Measurements from ENCODE around the gene KIAA0232.
"Not testable (repeated sequence)": the region's sequence is repeated elsewhere in the genome, so short reads cannot be mapped to it uniquely, and the experiment has no call there.

The KIAA0232 gene

GRCh38 chr4:6911917-6912316 is 129.4 kb downstream of the KIAA0232 start:
- WGBS, 2 experiments (ENCODE audit: insufficient coverage in 2 of 2): 92 to 94% methylated on average over 5 to 8 of the region's 10 CpGs
- H3K9me3 ChIP-seq (ENCODE audit: control insufficient read depth, low read length); H3K27ac ChIP-seq (ENCODE audit: low read depth, low read length, severe bottlenecking); H3K4me3 ChIP-seq (ENCODE audit: extremely low read depth, insufficient read depth, low read length, poor library complexity, severe bottlenecking); H3K36me3 ChIP-seq (ENCODE audit: control insufficient read depth, insufficient read depth, low read length): not testable (repeated sequence)
- peaks cover 26% of the 10 kb centered on the region for H3K4me1 ChIP-seq (ENCODE audit: control insufficient read depth, insufficient read depth, low read length, poor library complexity, severe bottlenecking)

DNA sequence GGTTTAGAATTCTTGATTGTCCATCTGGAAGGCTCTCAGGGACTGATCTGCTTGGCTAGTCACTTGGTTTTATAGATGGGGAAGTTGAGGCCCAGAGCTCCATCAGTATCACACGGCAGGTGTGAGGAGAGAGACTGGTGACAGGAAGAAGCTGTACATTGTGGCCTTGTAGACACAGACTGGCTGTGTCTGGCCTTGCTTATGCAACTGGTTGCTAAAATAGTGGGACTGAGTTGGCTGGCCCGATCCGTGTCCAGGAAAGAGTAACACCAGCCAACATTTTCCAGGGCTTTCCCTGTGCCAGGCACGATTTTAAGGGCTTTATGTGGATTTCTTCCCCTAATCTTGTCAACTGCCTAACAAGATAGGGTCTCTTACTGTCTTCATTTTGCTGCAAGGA is 129.9 kb downstream of the KIAA0232 start:
- H3K4me1 ChIP-seq (ENCODE audit: control insufficient read depth, insufficient read depth, low read length, poor library complexity, severe bottlenecking): peaks cover 26% of the 10 kb centered on the region
- H3K4me3 ChIP-seq (ENCODE audit: extremely low read depth, insufficient read depth, low read length, poor library complexity, severe bottlenecking): no peak overlapping the region
- no peaks in the 10 kb centered on the region for H3K9me3 ChIP-seq (ENCODE audit: control insufficient read depth, low read length)
- H3K36me3 ChIP-seq (ENCODE audit: control insufficient read depth, insufficient read depth, low read length): no peaks in the 10 kb centered on the region
- no peak overlapping the region for H3K27ac ChIP-seq (ENCODE audit: low read depth, low read length, severe bottlenecking)
- WGBS, 2 experiments (ENCODE audit: insufficient coverage in 2 of 2): 92 to 98% methylated on average over 3 to 4 of the region's 4 CpGs

DNA sequence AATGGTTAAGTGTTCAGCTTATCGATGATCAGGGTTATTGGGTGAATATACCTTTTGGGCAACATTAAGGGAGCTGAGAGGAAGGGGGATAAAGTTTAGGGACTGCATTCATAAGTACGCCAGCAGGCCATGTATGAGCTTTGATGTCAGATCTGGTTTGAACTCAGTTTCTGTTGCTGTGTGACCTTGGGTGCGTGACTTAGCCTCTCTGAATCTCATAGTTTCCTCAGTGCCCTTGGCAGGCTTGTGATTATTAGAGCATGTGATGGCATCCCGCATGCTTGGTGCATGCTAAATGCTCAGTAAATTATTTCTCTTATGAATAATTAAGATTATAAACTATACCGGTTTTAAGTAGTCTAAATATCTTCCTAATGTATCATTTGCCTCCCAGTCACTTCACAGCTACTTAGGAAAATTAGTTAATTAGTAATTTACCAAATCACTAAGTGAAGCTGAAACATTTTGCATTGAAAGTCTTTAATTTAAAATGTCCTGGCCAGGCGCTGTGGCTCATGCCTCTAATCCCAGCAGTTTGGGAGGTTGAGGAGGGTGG is 130.9 kb downstream of the KIAA0232 start:
- Histone ChIP-seq H3K4me3 (ENCODE audit: extremely low read depth, insufficient read depth, low read length, poor library complexity, severe bottlenecking) (no peak overlapping the region), H3K4me1 (ENCODE audit: control insufficient read depth, insufficient read depth, low read length, poor library complexity, severe bottlenecking) (peaks cover 23% of the 10 kb centered on the region), H3K36me3 (ENCODE audit: control insufficient read depth, insufficient read depth, low read length) (no peaks in the 10 kb centered on the region), H3K27ac (ENCODE audit: low read depth, low read length, severe bottlenecking) (no peak overlapping the region), H3K9me3 (ENCODE audit: control insufficient read depth, low read length) (no peaks in the 10 kb centered on the region)
- 90 to 96% methylated on average over 2 to 3 of the region's 6 CpGs for WGBS, 2 experiments (ENCODE audit: insufficient coverage in 2 of 2)

DNA sequence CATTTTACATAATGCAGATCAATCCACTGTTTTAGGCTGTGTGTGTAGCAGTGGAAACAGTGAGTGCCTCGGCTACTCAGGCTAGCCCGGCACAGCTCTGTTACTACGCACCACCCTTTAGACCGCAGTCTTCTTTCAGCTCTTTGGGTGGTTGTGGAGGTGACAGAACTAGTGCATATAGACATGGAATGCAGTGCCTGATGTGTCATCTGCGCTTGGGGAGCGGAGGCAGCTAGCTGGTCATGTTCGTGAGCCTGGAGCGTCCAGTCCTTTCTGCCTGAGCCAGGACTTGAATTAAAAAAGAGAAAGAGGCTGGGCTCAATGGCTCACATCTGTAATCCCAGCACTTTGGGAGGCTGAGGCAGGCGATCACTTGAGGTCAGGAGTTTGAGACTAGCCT is 131.9 kb downstream of the KIAA0232 start:
- H3K4me3 ChIP-seq (ENCODE audit: extremely low read depth, insufficient read depth, low read length, poor library complexity, severe bottlenecking): no peak overlapping the region
- 81 to 92% methylated on average over 5 to 9 of the region's 9 CpGs for WGBS, 2 experiments (ENCODE audit: insufficient coverage in 2 of 2)
- peaks cover 23% of the 10 kb centered on the region for H3K4me1 ChIP-seq (ENCODE audit: control insufficient read depth, insufficient read depth, low read length, poor library complexity, severe bottlenecking)
- no peaks in the 10 kb centered on the region for H3K9me3 ChIP-seq (ENCODE audit: control insufficient read depth, low read length)
- no peak overlapping the region for H3K27ac ChIP-seq (ENCODE audit: low read depth, low read length, severe bottlenecking)
- no peaks in the 10 kb centered on the region for H3K36me3 ChIP-seq (ENCODE audit: control insufficient read depth, insufficient read depth, low read length)

- no peak overlapping the region for H3K27ac ChIP-seq (ENCODE audit: low read depth, low read length, severe bottlenecking)
- 86 to 94% methylated on average over 9 to 16 of the region's 18 CpGs for WGBS, 2 experiments (ENCODE audit: insufficient coverage in 2 of 2)
- no peaks in the 10 kb centered on the region for H3K9me3 ChIP-seq (ENCODE audit: control insufficient read depth, low read length)
- H3K4me1 ChIP-seq (ENCODE audit: control insufficient read depth, insufficient read depth, low read length, poor library complexity, severe bottlenecking): peaks cover 23% of the 10 kb centered on the region
- H3K4me3 ChIP-seq (ENCODE audit: extremely low read depth, insufficient read depth, low read length, poor library complexity, severe bottlenecking): no peak overlapping the region
- no peaks in the 10 kb centered on the region for H3K36me3 ChIP-seq (ENCODE audit: control insufficient read depth, insufficient read depth, low read length)
Measured at GRCh38 chr4:6915041-6916005, 132.8 kb downstream of the KIAA0232 start.

- no peak overlapping the region for H3K4me3 ChIP-seq (ENCODE audit: extremely low read depth, insufficient read depth, low read length, poor library complexity, severe bottlenecking)
- H3K36me3 ChIP-seq (ENCODE audit: control insufficient read depth, insufficient read depth, low read length): no peaks in the 10 kb centered on the region
- WGBS, 2 experiments (ENCODE audit: insufficient coverage in 2 of 2): 87 to 88% methylated on average over 12 of the region's 12 CpGs
- H3K9me3 ChIP-seq (ENCODE audit: control insufficient read depth, low read length): no peaks in the 10 kb centered on the region
- no peak overlapping the region for H3K27ac ChIP-seq (ENCODE audit: low read depth, low read length, severe bottlenecking)
- peaks cover 23% of the 10 kb centered on the region for H3K4me1 ChIP-seq (ENCODE audit: control insufficient read depth, insufficient read depth, low read length, poor library complexity, severe bottlenecking)
Measured at GRCh38 chr4:6916069-6916586, 133.6 kb downstream of the KIAA0232 start.

DNA sequence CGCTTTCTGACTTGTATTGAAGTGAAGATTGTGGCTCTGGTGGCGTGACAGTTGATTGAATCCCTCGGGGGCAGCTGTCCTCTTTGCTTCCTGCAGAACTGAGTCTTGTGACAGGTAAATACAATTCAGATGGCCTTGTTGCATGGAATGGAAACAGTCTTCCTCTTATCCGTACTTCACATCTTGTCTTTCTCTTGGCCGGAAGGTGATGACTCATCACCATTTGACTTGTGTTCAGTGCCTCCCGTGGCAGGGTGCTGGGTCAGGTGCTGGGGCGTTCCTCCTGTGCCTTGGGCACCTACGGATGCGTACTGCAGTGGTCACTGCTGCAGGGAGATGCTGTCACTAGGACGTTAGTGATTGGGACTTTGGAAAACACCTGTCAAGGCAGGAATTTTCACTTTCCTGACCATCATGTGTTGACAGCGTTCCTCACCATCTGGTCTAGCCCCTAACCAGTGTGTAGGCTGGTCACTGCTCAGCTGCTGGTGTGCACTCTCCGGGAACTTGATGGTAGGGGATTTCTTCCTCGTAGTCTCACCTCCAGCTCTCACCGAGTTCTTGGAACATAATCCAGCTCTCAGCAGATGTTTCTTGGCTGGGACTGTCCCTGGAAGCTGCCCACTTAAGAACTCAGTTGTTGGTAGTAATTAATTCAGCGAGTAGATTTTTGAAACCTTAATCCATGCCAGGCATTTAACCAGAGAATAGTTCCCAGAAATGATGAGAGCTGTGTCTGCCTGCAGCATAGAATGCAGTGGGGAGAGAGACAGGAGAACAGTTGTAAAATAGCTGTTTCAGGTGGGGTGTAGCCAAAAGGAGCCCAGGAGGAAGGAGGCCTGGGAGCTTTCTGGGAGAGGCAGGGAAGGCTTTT is 134.3 kb downstream of the KIAA0232 start:
- no peaks in the 10 kb centered on the region for H3K9me3 ChIP-seq (ENCODE audit: control insufficient read depth, low read length)
- no peaks in the 10 kb centered on the region for H3K36me3 ChIP-seq (ENCODE audit: control insufficient read depth, insufficient read depth, low read length)
- H3K4me1 ChIP-seq (ENCODE audit: control insufficient read depth, insufficient read depth, low read length, poor library complexity, severe bottlenecking): peaks cover 23% of the 10 kb centered on the region
- no peak overlapping the region for H3K27ac ChIP-seq (ENCODE audit: low read depth, low read length, severe bottlenecking)
- 81 to 82% methylated on average over 10 to 13 of the region's 15 CpGs for WGBS, 2 experiments (ENCODE audit: insufficient coverage in 2 of 2)
- no peak overlapping the region for H3K4me3 ChIP-seq (ENCODE audit: extremely low read depth, insufficient read depth, low read length, poor library complexity, severe bottlenecking)

DNA sequence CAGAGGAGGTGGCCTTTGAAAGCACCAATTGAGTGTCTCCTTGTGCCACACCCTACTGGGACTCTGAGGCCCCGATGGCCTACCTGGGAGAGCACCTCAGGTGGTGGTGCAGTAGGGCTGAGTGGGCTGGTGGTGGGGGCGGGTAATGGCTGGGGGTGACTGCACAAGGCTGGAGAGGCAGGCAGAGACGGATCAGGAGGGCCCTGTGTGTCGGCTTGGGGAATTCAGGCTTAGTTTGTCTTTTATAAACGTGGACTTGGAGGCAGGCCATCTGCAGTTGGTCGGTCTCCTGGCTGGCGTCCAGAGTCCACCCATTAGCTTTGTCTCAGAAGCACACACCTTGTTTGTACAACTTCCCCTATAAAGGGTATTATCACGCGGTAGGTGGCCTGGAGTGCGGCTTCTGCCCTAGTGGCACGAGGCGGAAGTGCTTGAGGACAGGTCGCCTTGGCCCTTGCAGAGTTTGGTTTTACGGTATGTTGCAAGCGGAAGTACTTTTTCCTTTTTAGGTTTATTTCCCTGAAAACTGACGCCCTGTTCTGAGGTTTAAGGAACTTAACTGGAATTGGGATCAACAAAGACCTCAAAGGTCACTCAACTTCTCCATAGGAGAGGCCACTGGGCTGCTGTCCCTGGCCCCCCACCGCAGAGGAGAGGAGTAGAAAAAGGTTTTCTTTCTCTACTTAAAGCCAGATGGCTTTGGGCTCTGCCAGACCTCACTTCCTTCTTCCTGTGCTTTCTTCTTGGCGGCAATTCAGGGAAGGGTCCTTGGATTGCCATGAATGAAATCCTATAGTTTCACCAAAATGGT is 135.1 kb downstream of the KIAA0232 start:
- no peaks in the 10 kb centered on the region for H3K36me3 ChIP-seq (ENCODE audit: control insufficient read depth, insufficient read depth, low read length)
- no peak overlapping the region for H3K4me3 ChIP-seq (ENCODE audit: extremely low read depth, insufficient read depth, low read length, poor library complexity, severe bottlenecking)
- 73 to 75% methylated on average over 14 of the region's 18 CpGs for WGBS, 2 experiments (ENCODE audit: insufficient coverage in 2 of 2)
- H3K9me3 ChIP-seq (ENCODE audit: control insufficient read depth, low read length): no peaks in the 10 kb centered on the region
- H3K4me1 ChIP-seq (ENCODE audit: control insufficient read depth, insufficient read depth, low read length, poor library complexity, severe bottlenecking): peaks cover 23% of the 10 kb centered on the region
- no peak overlapping the region for H3K27ac ChIP-seq (ENCODE audit: low read depth, low read length, severe bottlenecking)

GRCh38 chr4:6918338-6918737 is 135.8 kb downstream of the KIAA0232 start:
- H3K27ac ChIP-seq (ENCODE audit: low read depth, low read length, severe bottlenecking): no peak overlapping the region
- WGBS, 2 experiments (ENCODE audit: insufficient coverage in 2 of 2): 78 to 91% methylated on average over 4 to 5 of the region's 7 CpGs
- H3K9me3 ChIP-seq (ENCODE audit: control insufficient read depth, low read length): no peaks in the 10 kb centered on the region
- H3K4me3 ChIP-seq (ENCODE audit: extremely low read depth, insufficient read depth, low read length, poor library complexity, severe bottlenecking): no peak overlapping the region
- H3K4me1 ChIP-seq (ENCODE audit: control insufficient read depth, insufficient read depth, low read length, poor library complexity, severe bottlenecking): peaks cover 23% of the 10 kb centered on the region
- peaks cover 3% of the 10 kb centered on the region for H3K36me3 ChIP-seq (ENCODE audit: control insufficient read depth, insufficient read depth, low read length)

- WGBS, 2 experiments (ENCODE audit: insufficient coverage in 2 of 2): 44 to 50% methylated on average over 2 of the region's 3 CpGs
- no peaks in the 10 kb centered on the region for H3K9me3 ChIP-seq (ENCODE audit: control insufficient read depth, low read length)
- peaks cover 15% of the 10 kb centered on the region for H3K4me1 ChIP-seq (ENCODE audit: control insufficient read depth, insufficient read depth, low read length, poor library complexity, severe bottlenecking)
- no peak overlapping the region for H3K27ac ChIP-seq (ENCODE audit: low read depth, low read length, severe bottlenecking)
- H3K36me3 ChIP-seq (ENCODE audit: control insufficient read depth, insufficient read depth, low read length): peaks cover 18% of the 10 kb centered on the region
- H3K4me3 ChIP-seq (ENCODE audit: extremely low read depth, insufficient read depth, low read length, poor library complexity, severe bottlenecking): no peak overlapping the region
Measured at GRCh38 chr4:6920171-6920570, 137.6 kb downstream of the KIAA0232 start.

All from mesodermal cell (in vitro differentiated cells).